IPS-20b (cell line): ENCODE measurements around the gene PCCA.

Source experiments
- H3K27ac ChIP-seq: one replicate; pipeline ENCODE4 v1.5.1; 2013; ENCODE audit warnings: low read length
- H3K27me3 ChIP-seq: 2 replicates; pipeline ENCODE4 v1.6.1; 2013; ENCODE audit warnings: mild to moderate bottlenecking, low read length, inconsistent platforms; ENCODE audit not compliant: insufficient read depth
- H3K36me3 ChIP-seq: 2 replicates; pipeline ENCODE4 v1.6.1; 2013; ENCODE audit warnings: low read depth, mild to moderate bottlenecking, inconsistent platforms, low read length, moderate library complexity; ENCODE audit not compliant: insufficient read depth
- H3K4me1 ChIP-seq: 2 replicates; pipeline ENCODE4 v1.6.1; 2013; ENCODE audit warnings: mild to moderate bottlenecking, control low read depth, inconsistent platforms, low read length, moderate library complexity; ENCODE audit not compliant: insufficient read depth
- H3K4me3 ChIP-seq: 2 replicates; pipeline ENCODE4 v1.5.1; 2013; ENCODE audit warnings: mild to moderate bottlenecking, low read length, inconsistent platforms
- H3K9ac ChIP-seq: 2 replicates; pipeline ENCODE4 v1.6.1; 2013; ENCODE audit warnings: low read depth, mild to moderate bottlenecking, inconsistent platforms, low read length, moderate library complexity
- H3K9me3 ChIP-seq: 2 replicates; pipeline ENCODE4 v1.6.1; 2013; ENCODE audit warnings: mild to moderate bottlenecking, low read depth, low read length, inconsistent platforms; ENCODE audit not compliant: insufficient read depth

The PCCA gene

GRCh38 chr13:100350601-100351000, 261.7 kb downstream of the PCCA start:
- no peaks in the 10 kb centered on the region for H3K27me3 ChIP-seq
- no peak overlapping the region for H3K9ac ChIP-seq
- no peak overlapping the region for H3K4me3 ChIP-seq
- H3K9me3 ChIP-seq: no peaks in the 10 kb centered on the region
- peaks cover 7% of the 10 kb centered on the region; the same call in 1 of the 2 replicates for H3K4me1 ChIP-seq
- H3K27ac ChIP-seq: no peak overlapping the region
- H3K36me3 ChIP-seq: 0 out of 2 replicates have a peak, but pooled peaks cover 4% of the 10 kb centered on the region

GRCh38 chr13:100356426-100356825, 267.5 kb downstream of the PCCA start:
- no peaks in the 10 kb centered on the region for H3K36me3 ChIP-seq
- no peaks in the 10 kb centered on the region for H3K9me3 ChIP-seq
- H3K27ac ChIP-seq: no peak overlapping the region

GRCh38 chr13:100356889-100357288, 268.0 kb downstream of the PCCA start:
- no peaks in the 10 kb centered on the region for H3K36me3 ChIP-seq
- no peaks in the 10 kb centered on the region for H3K27me3 ChIP-seq
- peaks cover 11% of the 10 kb centered on the region for H3K4me1 ChIP-seq
- no peak overlapping the region for H3K4me3 ChIP-seq
- no peaks in the 10 kb centered on the region for H3K9me3 ChIP-seq
- H3K27ac ChIP-seq: no peak overlapping the region
- no peak overlapping the region for H3K9ac ChIP-seq

More at GRCh38 chr13:100356426-100356825, 267.5 kb downstream of the PCCA start:
- Histone ChIP-seq H3K4me3 (no peak overlapping the region), H3K9ac (no peak overlapping the region), H3K4me1 (peaks cover 11% of the 10 kb centered on the region), H3K27me3 (no peaks in the 10 kb centered on the region)

- H3K27ac ChIP-seq: no peak overlapping the region
- no peaks in the 10 kb centered on the region for H3K36me3 ChIP-seq
- H3K4me3 ChIP-seq: peak overlapping the region; percentile 26; the same call in 1 of the 2 replicates
These were observed 268.9 kb downstream of the PCCA start for GRCh38 chr13:100357764-100358163.

GRCh38 chr13:100361504-100361903, 272.6 kb downstream of the PCCA start:
- H3K4me1 ChIP-seq: peaks cover 23% of the 10 kb centered on the region
- H3K9ac ChIP-seq: no peak overlapping the region
- H3K9me3 ChIP-seq: no peaks in the 10 kb centered on the region
- H3K4me3 ChIP-seq: no peak overlapping the region
- H3K27ac ChIP-seq: no peak overlapping the region
- no peaks in the 10 kb centered on the region for H3K27me3 ChIP-seq
- no peaks in the 10 kb centered on the region for H3K36me3 ChIP-seq

More at GRCh38 chr13:100357764-100358163, 268.9 kb downstream of the PCCA start:
- Histone ChIP-seq H3K9me3 (no peaks in the 10 kb centered on the region), H3K9ac (no peak overlapping the region), H3K4me1 (peaks cover 14% of the 10 kb centered on the region), H3K27me3 (no peaks in the 10 kb centered on the region)

- Histone ChIP-seq H3K4me1 (peaks cover 21% of the 10 kb centered on the region), H3K36me3 (no peaks in the 10 kb centered on the region), H3K4me3 (no peak overlapping the region), H3K27ac (no peak overlapping the region), H3K9me3 (no peaks in the 10 kb centered on the region), H3K27me3 (no peaks in the 10 kb centered on the region), H3K9ac (no peak overlapping the region)
These were observed 273.5 kb downstream of the PCCA start for GRCh38 chr13:100362371-100362770.

GRCh38 chr13:100362781-100363180, 273.9 kb downstream of the PCCA start:
- H3K9me3 ChIP-seq: no peaks in the 10 kb centered on the region
- H3K36me3 ChIP-seq: no peaks in the 10 kb centered on the region
- H3K27ac ChIP-seq: no peak overlapping the region
- peaks cover 17% of the 10 kb centered on the region for H3K4me1 ChIP-seq
- H3K27me3 ChIP-seq: no peaks in the 10 kb centered on the region
- H3K9ac ChIP-seq: no peak overlapping the region
- H3K4me3 ChIP-seq: no peak overlapping the region

GRCh38 chr13:100363285-100363711, 274.4 kb downstream of the PCCA start:
- H3K4me1 ChIP-seq: peaks cover 11% of the 10 kb centered on the region; the same call in 1 of the 2 replicates
- no peak overlapping the region for H3K9ac ChIP-seq
- no peaks in the 10 kb centered on the region for H3K36me3 ChIP-seq
- no peak overlapping the region for H3K27ac ChIP-seq
- no peaks in the 10 kb centered on the region for H3K9me3 ChIP-seq
- no peak overlapping the region for H3K4me3 ChIP-seq
- no peaks in the 10 kb centered on the region for H3K27me3 ChIP-seq

- Histone ChIP-seq H3K9me3 (no peaks in the 10 kb centered on the region), H3K36me3 (no peaks in the 10 kb centered on the region), H3K9ac (no peak overlapping the region), H3K27me3 (no peaks in the 10 kb centered on the region), H3K27ac (no peak overlapping the region), H3K4me3 (no peak overlapping the region), H3K4me1 (peaks cover 11% of the 10 kb centered on the region; the same call in 1 of the 2 replicates)
These were observed 275.0 kb downstream of the PCCA start for GRCh38 chr13:100363874-100364273.

GRCh38 chr13:100364591-100364990, 275.7 kb downstream of the PCCA start:
- Histone ChIP-seq H3K36me3 (no peaks in the 10 kb centered on the region), H3K27ac (no peak overlapping the region), H3K27me3 (no peaks in the 10 kb centered on the region), H3K9me3 (no peaks in the 10 kb centered on the region), H3K4me3 (no peak overlapping the region), H3K9ac (no peak overlapping the region), H3K4me1 (peaks cover 11% of the 10 kb centered on the region; the same call in 1 of the 2 replicates)

GRCh38 chr13:100365680-100366079, 276.8 kb downstream of the PCCA start:
- no peak overlapping the region for H3K27ac ChIP-seq

GRCh38 chr13:100378533-100378932, 289.6 kb downstream of the PCCA start:
- Histone ChIP-seq H3K4me3 (no peak overlapping the region), H3K9ac (no peak overlapping the region), H3K27me3 (no peaks in the 10 kb centered on the region), H3K36me3 (no peaks in the 10 kb centered on the region), H3K27ac (no peak overlapping the region), H3K9me3 (no peaks in the 10 kb centered on the region), H3K4me1 (0 out of 2 replicates have a peak, but pooled peaks cover 2% of the 10 kb centered on the region)

More at GRCh38 chr13:100365680-100366079, 276.8 kb downstream of the PCCA start:
- H3K9me3 ChIP-seq: no peaks in the 10 kb centered on the region
- no peaks in the 10 kb centered on the region for H3K27me3 ChIP-seq
- no peaks in the 10 kb centered on the region for H3K36me3 ChIP-seq
- no peak overlapping the region for H3K4me3 ChIP-seq
- H3K4me1 ChIP-seq: peaks cover 11% of the 10 kb centered on the region; the same call in 1 of the 2 replicates
- no peak overlapping the region for H3K9ac ChIP-seq
